Gastrocnemius medialis (tissue), 4 donors: ENCODE measurements around the gene ITPR3.

Source experiments
- POLR2A ChIP-seq, 2 donors: fragments of 450-650 bp; IDR thresholded peaks; one replicate each; pipeline ENCODE4 v1.6.1; 2017; ENCODE audit warnings: antibody characterized with exemption in 2 of 2, mild to moderate bottlenecking in 2 of 2, moderate library complexity in 2 of 2
- TF ChIP-seq, protein P1 (sequence below), 5 experiments: fragments of 450-650 bp in 3 of 5; fragments of 200-600 bp in 2 of 5; sonication (generic) in 2 of 5; IDR thresholded peaks in 4 of 5; conservative IDR thresholded peaks in 1 of 5; 1 replicate in 4 of 5; 2 replicates in 1 of 5; pipeline ENCODE4 v1.5.1; 2016 to 2019; ENCODE audit warnings: antibody characterized with exemption in 5 of 5, mild to moderate bottlenecking in 3 of 5, moderate library complexity in 3 of 5

DNA sequence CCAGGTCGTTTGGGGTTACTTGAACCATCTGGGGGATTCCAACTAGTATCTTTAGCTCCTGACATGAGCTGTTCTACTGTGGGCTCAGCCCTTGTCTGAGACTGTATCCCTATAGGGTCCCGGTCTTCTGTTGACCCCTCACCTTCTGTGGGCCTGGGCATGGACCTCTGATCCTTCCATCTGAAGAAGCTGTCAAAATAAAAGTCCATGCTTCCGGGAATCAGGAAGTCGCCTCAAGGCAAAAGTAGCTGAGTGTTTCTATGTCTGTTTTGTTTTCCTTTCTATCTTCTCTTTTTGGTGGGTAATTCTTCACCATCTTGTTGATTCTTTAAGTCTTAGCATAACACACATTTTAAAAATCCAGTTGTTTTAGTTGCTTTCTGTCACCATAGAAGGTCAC is 30.3 kb downstream of the ITPR3 start:
- no peak for TF ChIP-seq POLR2A (IDR thresholded peaks at IDR 0.05)
- TF ChIP-seq, protein P1, sequence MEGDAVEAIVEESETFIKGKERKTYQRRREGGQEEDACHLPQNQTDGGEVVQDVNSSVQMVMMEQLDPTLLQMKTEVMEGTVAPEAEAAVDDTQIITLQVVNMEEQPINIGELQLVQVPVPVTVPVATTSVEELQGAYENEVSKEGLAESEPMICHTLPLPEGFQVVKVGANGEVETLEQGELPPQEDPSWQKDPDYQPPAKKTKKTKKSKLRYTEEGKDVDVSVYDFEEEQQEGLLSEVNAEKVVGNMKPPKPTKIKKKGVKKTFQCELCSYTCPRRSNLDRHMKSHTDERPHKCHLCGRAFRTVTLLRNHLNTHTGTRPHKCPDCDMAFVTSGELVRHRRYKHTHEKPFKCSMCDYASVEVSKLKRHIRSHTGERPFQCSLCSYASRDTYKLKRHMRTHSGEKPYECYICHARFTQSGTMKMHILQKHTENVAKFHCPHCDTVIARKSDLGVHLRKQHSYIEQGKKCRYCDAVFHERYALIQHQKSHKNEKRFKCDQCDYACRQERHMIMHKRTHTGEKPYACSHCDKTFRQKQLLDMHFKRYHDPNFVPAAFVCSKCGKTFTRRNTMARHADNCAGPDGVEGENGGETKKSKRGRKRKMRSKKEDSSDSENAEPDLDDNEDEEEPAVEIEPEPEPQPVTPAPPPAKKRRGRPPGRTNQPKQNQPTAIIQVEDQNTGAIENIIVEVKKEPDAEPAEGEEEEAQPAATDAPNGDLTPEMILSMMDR (IDR thresholded peaks at IDR 0.05 in 4 of 5, conservative IDR thresholded peaks at IDR 0.05 in 1 of 5): no peak
